Measurements from ENCODE around the gene PFDN2.

PFDN2 gene

DNA sequence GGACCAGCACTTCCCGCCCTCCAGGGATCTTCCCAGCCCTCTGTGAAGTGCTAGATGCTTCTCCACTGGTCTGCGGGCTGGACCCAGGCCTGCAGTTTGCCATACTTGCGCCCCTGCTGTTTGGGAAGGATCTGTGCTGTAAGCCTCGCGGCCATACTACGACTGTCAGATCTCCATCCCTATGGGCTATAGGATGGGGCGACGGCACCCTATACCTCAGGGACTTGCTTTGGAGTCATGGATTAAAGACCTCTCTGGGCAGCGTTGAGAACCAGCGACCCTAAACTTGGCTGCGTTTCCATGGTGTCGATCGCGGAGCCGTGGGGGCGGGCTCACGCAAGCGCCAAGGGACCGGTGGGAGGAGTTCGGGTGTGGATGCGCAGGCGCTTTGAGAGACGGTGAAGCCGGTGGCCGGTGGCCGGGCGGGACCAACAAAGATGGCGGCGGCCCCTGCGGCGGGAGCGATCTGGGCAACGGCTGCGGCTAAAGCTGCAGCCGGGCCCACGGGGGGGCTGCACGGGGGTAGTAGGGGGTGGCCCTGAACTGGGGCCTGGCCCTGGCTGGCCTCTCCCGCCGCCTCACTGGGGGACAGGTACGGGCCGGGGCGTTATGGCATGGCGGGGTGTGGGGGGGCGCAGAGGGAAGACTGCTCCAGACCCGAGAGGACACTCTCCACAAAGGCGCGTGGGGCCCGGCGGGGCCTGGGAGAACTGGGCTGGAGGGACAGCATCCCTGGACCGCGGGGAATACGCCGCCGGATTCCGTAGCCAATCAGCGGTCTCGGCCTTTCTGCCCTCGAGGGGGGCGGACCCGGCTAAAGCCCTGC is 41.5 kb upstream of the PFDN2 start, which contains the start of gene USP21:
Gene USP21, plus strand, starts transcription at position 414 of the 826 bp plus-strand sequence. CDS start 1,141 bp downstream, outside the sequence.
- H3K4me1 ChIP-seq (ENCODE audit: control insufficient read depth in 1 of 2, insufficient read depth in 2 of 2, low read length in 2 of 2): peaks cover 0 to 42% of the 10 kb centered on the region in 2 donors
- peak within 1 kb of the TSS; percentile 78 for H3K27ac ChIP-seq (ENCODE audit: low read length)
- no peaks in the 10 kb centered on the region for H3K9me3 ChIP-seq (ENCODE audit: control insufficient read depth in 1 of 2, low read length in 2 of 2)
- peaks cover 34 to 46% of the 10 kb centered on the region in 2 donors for H3K36me3 ChIP-seq (ENCODE audit: control insufficient read depth in 1 of 2, insufficient read depth in 2 of 2, low read length in 2 of 2)
- peak within 1 kb of the TSS; percentile 90 to 91 for H3K4me3 ChIP-seq (ENCODE audit: low read depth in 1 of 2, low read length in 2 of 2)
- no peaks in the 10 kb centered on the region for H3K27me3 ChIP-seq (ENCODE audit: low read depth, low read length)

- Histone ChIP-seq H3K4me3 (ENCODE audit: low read depth in 1 of 2, low read length in 2 of 2) (peak overlapping the region; percentile 90 to 91), H3K36me3 (ENCODE audit: control insufficient read depth in 1 of 2, insufficient read depth in 2 of 2, low read length in 2 of 2) (peaks cover 34 to 45% of the 10 kb centered on the region in 2 donors), H3K27ac (ENCODE audit: low read length) (peak overlapping the region; percentile 78), H3K27me3 (ENCODE audit: low read depth, low read length) (no peaks in the 10 kb centered on the region), H3K4me1 (ENCODE audit: control insufficient read depth in 1 of 2, insufficient read depth in 2 of 2, low read length in 2 of 2) (peaks cover 0 to 42% of the 10 kb centered on the region in 2 donors), H3K9me3 (ENCODE audit: control insufficient read depth in 1 of 2, low read length in 2 of 2) (no peaks in the 10 kb centered on the region)
Observed at GRCh38 chr1:161158316-161159010, 40.6 kb upstream of the PFDN2 start.

GRCh38 chr1:161157867-161158266 is 40.0 kb upstream of the PFDN2 start:
- H3K9me3 ChIP-seq (ENCODE audit: control insufficient read depth in 1 of 2, low read length in 2 of 2): no peaks in the 10 kb centered on the region
- peaks cover 28 to 39% of the 10 kb centered on the region in 2 donors for H3K36me3 ChIP-seq (ENCODE audit: control insufficient read depth in 1 of 2, insufficient read depth in 2 of 2, low read length in 2 of 2)
- no peaks in the 10 kb centered on the region for H3K27me3 ChIP-seq (ENCODE audit: low read depth, low read length)
- H3K4me3 ChIP-seq (ENCODE audit: low read depth in 1 of 2, low read length in 2 of 2): no peak overlapping the region
- peaks cover 0 to 45% of the 10 kb centered on the region in 2 donors for H3K4me1 ChIP-seq (ENCODE audit: control insufficient read depth in 1 of 2, insufficient read depth in 2 of 2, low read length in 2 of 2)
- H3K27ac ChIP-seq (ENCODE audit: low read length): no peak overlapping the region

- Histone ChIP-seq H3K9me3 (ENCODE audit: control insufficient read depth in 1 of 2, low read length in 2 of 2) (no peaks in the 10 kb centered on the region), H3K27me3 (ENCODE audit: low read depth, low read length) (no peaks in the 10 kb centered on the region), H3K4me3 (ENCODE audit: low read depth in 1 of 2, low read length in 2 of 2) (peak within 1 kb of the TSS; percentile 75 to 99), H3K4me1 (ENCODE audit: control insufficient read depth in 1 of 2, insufficient read depth in 2 of 2, low read length in 2 of 2) (peaks cover 0 to 17% of the 10 kb centered on the region in 2 donors), H3K36me3 (ENCODE audit: control insufficient read depth in 1 of 2, insufficient read depth in 2 of 2, low read length in 2 of 2) (peaks cover 10 to 22% of the 10 kb centered on the region in 2 donors), H3K27ac (ENCODE audit: low read length) (peak within 1 kb of the TSS; percentile 99)
Observed at GRCh38 chr1:161153682-161154337, 36.0 kb upstream of the PFDN2 start, which contains the start of gene UFC1. UFC1 (plus strand) TSS chr1:161153978; CDS start chr1:161153998, 20 bp downstream.

DNA sequence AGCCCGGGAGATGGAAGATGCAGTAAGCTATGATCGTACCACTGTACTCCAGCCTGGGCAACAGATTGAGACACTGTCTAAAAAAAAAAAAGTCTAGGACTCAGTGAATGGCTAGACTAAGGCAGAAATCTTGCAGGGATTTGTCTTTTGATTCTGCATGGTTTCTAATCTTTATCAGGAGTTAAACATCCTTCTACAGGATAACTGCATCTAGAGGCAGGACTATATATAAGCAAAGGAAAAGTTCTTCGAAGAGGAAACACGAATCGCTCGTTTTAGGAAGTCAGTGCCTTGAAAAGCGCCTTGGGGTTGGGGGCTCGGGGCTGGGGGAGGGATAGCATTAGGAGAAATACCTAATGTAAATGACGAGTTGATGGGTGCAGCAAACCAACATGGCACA is 35.3 kb upstream of the PFDN2 start:
- Histone ChIP-seq H3K4me1 (ENCODE audit: control insufficient read depth in 1 of 2, insufficient read depth in 2 of 2, low read length in 2 of 2) (peaks cover 0 to 14% of the 10 kb centered on the region in 2 donors), H3K36me3 (ENCODE audit: control insufficient read depth in 1 of 2, insufficient read depth in 2 of 2, low read length in 2 of 2) (peaks cover 10 to 18% of the 10 kb centered on the region in 2 donors), H3K4me3 (ENCODE audit: low read depth in 1 of 2, low read length in 2 of 2) (peak overlapping the region; percentile 75 to 99), H3K27ac (ENCODE audit: low read length) (peak overlapping the region; percentile 99), H3K27me3 (ENCODE audit: low read depth, low read length) (no peaks in the 10 kb centered on the region), H3K9me3 (ENCODE audit: control insufficient read depth in 1 of 2, low read length in 2 of 2) (no peaks in the 10 kb centered on the region)

DNA sequence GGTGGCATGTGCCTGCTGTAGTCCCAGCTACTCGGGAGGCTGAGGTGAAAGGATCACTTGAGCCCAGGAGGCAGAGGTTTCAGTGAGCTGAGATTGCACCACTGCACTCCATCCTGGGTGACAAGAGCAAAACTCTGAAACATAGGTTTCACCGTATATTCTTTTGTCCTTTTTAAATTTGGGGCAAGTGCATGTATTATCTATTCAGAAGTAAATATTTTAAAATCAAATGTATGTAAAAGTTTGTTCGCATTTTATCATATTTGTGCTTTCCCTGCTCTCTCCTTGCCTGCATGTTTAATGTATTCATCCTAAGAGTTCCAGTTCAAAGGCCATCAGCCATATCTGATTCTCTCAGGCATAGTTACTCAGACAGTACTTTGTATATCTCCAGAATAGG is 28.0 kb upstream of the PFDN2 start:
- no peaks in the 10 kb centered on the region for H3K9me3 ChIP-seq (ENCODE audit: control insufficient read depth in 1 of 2, low read length in 2 of 2)
- no peak overlapping the region for H3K27ac ChIP-seq (ENCODE audit: low read length)
- H3K4me3 ChIP-seq (ENCODE audit: low read depth in 1 of 2, low read length in 2 of 2): no peak overlapping the region
- H3K27me3 ChIP-seq (ENCODE audit: low read depth, low read length): no peaks in the 10 kb centered on the region
- H3K4me1 ChIP-seq (ENCODE audit: control insufficient read depth in 1 of 2, insufficient read depth in 2 of 2, low read length in 2 of 2): no peaks in the 10 kb centered on the region
- H3K36me3 ChIP-seq (ENCODE audit: control insufficient read depth in 1 of 2, insufficient read depth in 2 of 2, low read length in 2 of 2): no peaks in the 10 kb centered on the region

DNA sequence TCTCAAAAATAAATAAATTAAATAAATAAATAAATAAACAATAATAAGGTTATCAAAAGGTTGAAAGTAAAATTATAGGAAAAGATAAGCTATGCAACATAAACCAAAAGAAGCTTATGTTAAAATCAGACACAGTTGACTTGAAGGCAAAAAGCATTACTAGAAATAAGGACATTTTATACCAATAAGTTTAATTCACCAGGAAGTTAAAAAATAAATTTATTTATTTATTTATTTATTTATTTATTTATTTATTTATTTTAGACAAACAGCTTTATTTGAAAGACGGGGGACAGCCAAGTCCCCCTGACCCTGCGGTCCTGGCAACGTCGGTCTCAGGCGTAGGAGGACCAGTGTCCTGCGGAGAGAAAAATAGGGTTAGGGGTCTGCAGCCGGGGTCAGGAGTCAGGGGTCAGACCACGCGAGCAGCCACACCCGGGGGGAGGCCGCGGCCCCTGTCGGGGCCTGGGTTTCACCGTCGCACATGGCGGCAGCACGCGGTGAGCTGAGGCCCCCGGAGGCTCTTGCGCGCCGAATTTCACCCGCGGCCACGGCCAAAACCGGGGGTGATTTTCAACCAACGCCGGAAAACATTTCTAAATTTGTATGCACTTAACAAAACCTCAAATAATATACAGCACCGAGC is 23.0 kb upstream of the PFDN2 start:
- H3K27me3 ChIP-seq (ENCODE audit: low read depth, low read length): no peaks in the 10 kb centered on the region
- H3K9me3 ChIP-seq (ENCODE audit: control insufficient read depth in 1 of 2, low read length in 2 of 2): no peaks in the 10 kb centered on the region
- no peak overlapping the region for H3K4me3 ChIP-seq (ENCODE audit: low read depth in 1 of 2, low read length in 2 of 2)
- no peak overlapping the region for H3K27ac ChIP-seq (ENCODE audit: low read length)
- H3K36me3 ChIP-seq (ENCODE audit: control insufficient read depth in 1 of 2, insufficient read depth in 2 of 2, low read length in 2 of 2): no peaks in the 10 kb centered on the region
- H3K4me1 ChIP-seq (ENCODE audit: control insufficient read depth in 1 of 2, insufficient read depth in 2 of 2, low read length in 2 of 2): peaks cover 0 to 13% of the 10 kb centered on the region in 2 donors

DNA sequence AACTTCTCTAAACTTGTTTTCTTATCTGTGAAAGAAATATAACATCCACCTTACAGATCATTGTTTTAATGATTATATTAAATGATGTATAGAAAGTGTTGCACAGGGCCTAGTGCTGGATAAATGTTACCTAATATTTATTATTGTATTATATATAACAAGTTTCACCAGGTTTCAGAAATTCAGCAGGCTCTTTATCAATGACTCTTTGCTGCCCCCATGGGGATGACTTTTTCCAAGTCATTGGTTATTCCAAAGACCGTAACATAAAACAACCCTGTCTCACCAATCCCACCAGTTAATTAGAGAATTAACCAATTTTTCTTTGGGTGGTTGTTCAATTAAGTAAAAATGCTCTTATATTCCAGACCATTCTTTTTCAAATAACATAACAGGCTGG is 21.9 kb upstream of the PFDN2 start:
- Histone ChIP-seq H3K9me3 (ENCODE audit: control insufficient read depth in 1 of 2, low read length in 2 of 2) (no peaks in the 10 kb centered on the region), H3K36me3 (ENCODE audit: control insufficient read depth in 1 of 2, insufficient read depth in 2 of 2, low read length in 2 of 2) (no peaks in the 10 kb centered on the region), H3K27ac (ENCODE audit: low read length) (no peak overlapping the region), H3K27me3 (ENCODE audit: low read depth, low read length) (no peaks in the 10 kb centered on the region), H3K4me3 (ENCODE audit: low read depth in 1 of 2, low read length in 2 of 2) (no peak overlapping the region), H3K4me1 (ENCODE audit: control insufficient read depth in 1 of 2, insufficient read depth in 2 of 2, low read length in 2 of 2) (peaks cover 0 to 15% of the 10 kb centered on the region in 2 donors)

DNA sequence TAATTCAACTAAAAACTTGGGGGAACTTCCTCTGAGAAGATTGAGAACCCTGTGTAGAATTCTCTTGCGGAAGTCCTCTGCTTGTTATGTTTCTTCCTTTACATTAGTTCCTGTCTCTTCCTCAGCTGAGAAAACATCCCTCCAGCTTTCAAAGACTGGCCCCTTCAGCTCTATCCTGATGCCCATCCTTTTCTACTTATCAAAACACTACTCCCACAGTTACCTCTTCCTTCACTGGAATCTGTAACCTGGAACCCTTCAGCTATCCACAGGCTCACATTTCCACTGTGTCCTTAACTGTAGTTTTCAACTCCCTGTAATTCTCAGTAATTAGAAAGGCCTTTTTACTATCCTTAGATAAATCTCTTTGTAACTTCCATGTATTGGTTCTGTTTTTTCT is 20.6 kb upstream of the PFDN2 start:
- Histone ChIP-seq H3K27ac (ENCODE audit: low read length) (no peak overlapping the region), H3K9me3 (ENCODE audit: control insufficient read depth in 1 of 2, low read length in 2 of 2) (no peaks in the 10 kb centered on the region)

DNA sequence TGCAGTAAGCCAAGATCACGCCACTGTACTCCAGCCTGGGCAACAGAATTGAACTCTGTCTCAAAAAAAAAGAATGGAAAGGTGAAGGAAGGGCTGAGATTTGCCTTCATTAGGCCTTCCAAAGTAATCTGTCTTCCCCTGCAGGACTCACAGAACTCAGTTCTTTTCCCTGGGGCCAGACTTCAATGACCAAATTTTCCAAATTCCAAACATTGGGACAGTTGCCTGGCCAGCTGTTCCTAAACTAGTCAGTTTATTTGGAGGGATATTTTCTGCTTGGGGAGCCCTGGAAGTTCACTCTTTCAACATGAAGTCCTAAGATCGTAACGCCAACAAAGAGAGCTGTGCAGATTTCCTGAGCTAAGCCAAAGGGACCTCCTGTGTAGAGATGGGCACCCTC is 20.0 kb upstream of the PFDN2 start:
- H3K36me3 ChIP-seq (ENCODE audit: control insufficient read depth in 1 of 2, insufficient read depth in 2 of 2, low read length in 2 of 2): no peaks in the 10 kb centered on the region
- H3K27ac ChIP-seq (ENCODE audit: low read length): no peak overlapping the region
- H3K9me3 ChIP-seq (ENCODE audit: control insufficient read depth in 1 of 2, low read length in 2 of 2): no peaks in the 10 kb centered on the region
- H3K27me3 ChIP-seq (ENCODE audit: low read depth, low read length): no peaks in the 10 kb centered on the region
- H3K4me3 ChIP-seq (ENCODE audit: low read depth in 1 of 2, low read length in 2 of 2): no peak overlapping the region
- H3K4me1 ChIP-seq (ENCODE audit: control insufficient read depth in 1 of 2, insufficient read depth in 2 of 2, low read length in 2 of 2): peaks cover 0 to 26% of the 10 kb centered on the region in 2 donors

More for the DNA sequence above, 20.6 kb upstream of the PFDN2 start:
- Histone ChIP-seq H3K27me3 (ENCODE audit: low read depth, low read length) (no peaks in the 10 kb centered on the region), H3K4me3 (ENCODE audit: low read depth in 1 of 2, low read length in 2 of 2) (no peak overlapping the region), H3K4me1 (ENCODE audit: control insufficient read depth in 1 of 2, insufficient read depth in 2 of 2, low read length in 2 of 2) (peaks cover 0 to 24% of the 10 kb centered on the region in 2 donors), H3K36me3 (ENCODE audit: control insufficient read depth in 1 of 2, insufficient read depth in 2 of 2, low read length in 2 of 2) (no peaks in the 10 kb centered on the region)

Data from muscle layer of duodenum (tissue), 2 donors.